CD4-positive, alpha-beta T cell treated with Interleukin-4 for 1 hour (primary cell): ENCODE measurements around the gene PKD1L1.

Experiments
- DNase-seq, 2 donors: peaks; one replicate each; pipeline ENCODE4 v3.0.0-alpha.2; 2020 to 2022

Gene PKD1L1

GRCh38 chr7:47725031-47725780 is 223.1 kb downstream of the PKD1L1 start:
- DNase-seq = peak in 1 of 2 donors; percentile 60
